HEK293 (cell line): ENCODE data around the gene BCL2L1.
A peak's percentile ranks its signal among the peaks of the same experiment; 100 is the strongest.

Experiments used
- GLIS1 ChIP-seq: fragments of 450-650 bp; formaldehyde crosslinking; IDR thresholded peaks from 2 replicates; pipeline ENCODE4 v1.5.1; 2016; ENCODE audit warnings: missing biosample characterization, missing genetic modification characterization
- INSM2 ChIP-seq: fragments of 450-650 bp; formaldehyde crosslinking; IDR thresholded peaks from 2 replicates; pipeline ENCODE4 v1.5.1; 2016; ENCODE audit warnings: missing biosample characterization, missing genetic modification characterization
- PRDM10 ChIP-seq: fragments of 450-650 bp; formaldehyde crosslinking; IDR thresholded peaks from 2 replicates; pipeline ENCODE4 v1.5.1; 2016; ENCODE audit warnings: missing biosample characterization, missing genetic modification characterization
- YY2 ChIP-seq: fragments of 450-650 bp; formaldehyde crosslinking; IDR thresholded peaks from 2 replicates; pipeline ENCODE4 v1.5.1; 2016; ENCODE audit warnings: missing biosample characterization, missing genetic modification characterization
- ZBTB21 ChIP-seq: fragments of 450-650 bp; formaldehyde crosslinking; IDR thresholded peaks from 2 replicates; pipeline ENCODE4 v1.5.1; 2017; ENCODE audit warnings: missing biosample characterization, missing genetic modification characterization
- ZBTB7A ChIP-seq: fragments of 450-650 bp; formaldehyde crosslinking; IDR thresholded peaks from 2 replicates; pipeline ENCODE4 v1.5.1; 2016; ENCODE audit warnings: low read depth, missing biosample characterization, missing genetic modification characterization
- ZIC2 ChIP-seq: fragments of 450-650 bp; formaldehyde crosslinking; IDR thresholded peaks from 2 replicates; pipeline ENCODE4 v1.5.1; 2016; ENCODE audit warnings: missing biosample characterization, missing genetic modification characterization
- ZNF132 ChIP-seq: fragments of 450-650 bp; formaldehyde crosslinking; IDR thresholded peaks from 2 replicates; pipeline ENCODE4 v1.5.1; 2017; ENCODE audit warnings: missing biosample characterization, missing genetic modification characterization, borderline replicate concordance
- ZNF324 ChIP-seq: fragments of 450-650 bp; formaldehyde crosslinking; IDR thresholded peaks from 2 replicates; pipeline ENCODE4 v1.5.1; 2016; ENCODE audit warnings: missing biosample characterization, missing genetic modification characterization
- ZNF398 ChIP-seq: fragments of 450-650 bp; formaldehyde crosslinking; IDR thresholded peaks from 2 replicates; pipeline ENCODE4 v1.5.1; 2017; ENCODE audit warnings: missing biosample characterization, missing genetic modification characterization
- ZNF518A ChIP-seq: fragments of 450-650 bp; formaldehyde crosslinking; conservative IDR thresholded peaks from 2 replicates; pipeline ENCODE4 v1.5.1; 2016; ENCODE audit warnings: low read depth, missing biosample characterization, missing genetic modification characterization
- TF ChIP-seq, protein P1 (sequence below): sonication (generic); formaldehyde crosslinking; IDR thresholded peaks from 2 replicates; pipeline ENCODE4 v1.8.1; 2022; ENCODE audit warnings: mild to moderate bottlenecking, moderate library complexity, missing genetic modification reagents
- TF ChIP-seq, protein P2 (sequence below): fragments of 450-650 bp; formaldehyde crosslinking; IDR thresholded peaks from 2 replicates; pipeline ENCODE4 v1.5.1; 2016; ENCODE audit warnings: missing biosample characterization, missing genetic modification characterization
- TF ChIP-seq, protein P3 (sequence below): fragments of 450-650 bp; IDR thresholded peaks from 2 replicates; pipeline ENCODE4 v1.5.1; 2018; ENCODE audit warnings: missing biosample characterization, mild to moderate bottlenecking, missing genetic modification characterization
- TF ChIP-seq, protein P4 (sequence below): fragments of 450-650 bp; formaldehyde crosslinking; IDR thresholded peaks from 2 replicates; pipeline ENCODE4 v1.5.1; 2017; ENCODE audit warnings: missing biosample characterization, missing genetic modification characterization
- TF ChIP-seq, protein P5 (sequence below): fragments of 450-650 bp; formaldehyde crosslinking; IDR thresholded peaks from 2 replicates; pipeline ENCODE4 v1.5.1; 2016; ENCODE audit warnings: missing biosample characterization, missing genetic modification characterization

BCL2L1 gene

DNA sequence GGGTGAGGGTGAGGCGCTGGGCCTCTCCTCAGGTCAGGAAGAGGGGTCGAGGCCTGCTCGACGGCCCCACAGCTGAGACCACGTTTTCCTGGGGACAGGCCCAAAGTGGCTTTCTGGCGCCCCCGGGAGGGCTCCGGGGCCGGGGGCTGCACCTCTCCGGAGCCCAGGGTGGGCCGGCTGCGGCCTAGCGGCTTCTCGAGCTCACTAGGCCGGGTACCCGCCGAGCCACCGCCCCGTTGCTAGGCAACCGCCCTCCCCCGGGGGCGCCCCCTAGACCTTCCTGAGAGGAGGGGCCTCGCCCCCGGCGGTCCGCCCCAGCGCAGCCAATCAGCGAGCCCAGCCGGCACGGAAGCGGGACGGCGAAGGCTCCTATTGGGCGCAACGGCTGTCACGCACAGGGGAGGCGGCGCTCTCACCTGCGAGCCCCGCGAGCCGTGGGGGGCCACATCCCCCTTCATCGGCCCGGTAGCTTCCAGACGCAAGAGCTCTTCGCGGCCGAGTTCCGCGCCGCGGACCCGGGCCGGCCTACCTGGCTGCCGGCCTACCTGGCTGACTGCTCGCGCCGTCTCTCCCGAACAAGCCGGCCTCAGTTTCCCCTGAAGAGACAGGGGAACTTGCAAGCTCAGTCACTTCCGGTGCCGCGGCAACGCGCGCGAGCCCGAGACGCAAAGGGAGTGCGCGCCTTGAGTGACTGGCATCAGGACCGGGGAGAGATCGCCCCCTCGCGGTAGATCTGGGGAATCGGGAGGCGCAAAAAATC lies 831 bp upstream of the BCL2L1 start (continued):
- TF ChIP-seq, protein P1, sequence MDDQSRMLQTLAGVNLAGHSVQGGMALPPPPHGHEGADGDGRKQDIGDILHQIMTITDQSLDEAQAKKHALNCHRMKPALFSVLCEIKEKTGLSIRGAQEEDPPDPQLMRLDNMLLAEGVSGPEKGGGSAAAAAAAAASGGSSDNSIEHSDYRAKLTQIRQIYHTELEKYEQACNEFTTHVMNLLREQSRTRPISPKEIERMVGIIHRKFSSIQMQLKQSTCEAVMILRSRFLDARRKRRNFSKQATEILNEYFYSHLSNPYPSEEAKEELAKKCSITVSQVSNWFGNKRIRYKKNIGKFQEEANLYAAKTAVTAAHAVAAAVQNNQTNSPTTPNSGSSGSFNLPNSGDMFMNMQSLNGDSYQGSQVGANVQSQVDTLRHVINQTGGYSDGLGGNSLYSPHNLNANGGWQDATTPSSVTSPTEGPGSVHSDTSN (CRISPR knock-in tag) = peak; percentile 98
- TF ChIP-seq GLIS1 (tag by site-specific recombination) = peak; percentile 100
- TF ChIP-seq, protein P2, sequence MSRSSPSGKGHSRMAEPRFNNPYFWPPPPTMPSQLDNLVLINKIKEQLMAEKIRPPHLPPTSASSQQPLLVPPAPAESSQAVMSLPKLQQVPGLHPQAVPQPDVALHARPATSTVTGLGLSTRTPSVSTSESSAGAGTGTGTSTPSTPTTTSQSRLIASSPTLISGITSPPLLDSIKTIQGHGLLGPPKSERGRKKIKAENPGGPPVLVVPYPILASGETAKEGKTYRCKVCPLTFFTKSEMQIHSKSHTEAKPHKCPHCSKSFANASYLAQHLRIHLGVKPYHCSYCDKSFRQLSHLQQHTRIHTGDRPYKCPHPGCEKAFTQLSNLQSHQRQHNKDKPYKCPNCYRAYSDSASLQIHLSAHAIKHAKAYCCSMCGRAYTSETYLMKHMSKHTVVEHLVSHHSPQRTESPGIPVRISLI (tag by site-specific recombination) = no peak
- peak; percentile 83; the same call in 1 of the 2 replicates for TF ChIP-seq YY2 (tag by site-specific recombination)
- TF ChIP-seq ZBTB7A (tag by site-specific recombination) = peak; percentile 90
- no peak for TF ChIP-seq ZNF132 (tag by site-specific recombination)
- TF ChIP-seq, protein P3, sequence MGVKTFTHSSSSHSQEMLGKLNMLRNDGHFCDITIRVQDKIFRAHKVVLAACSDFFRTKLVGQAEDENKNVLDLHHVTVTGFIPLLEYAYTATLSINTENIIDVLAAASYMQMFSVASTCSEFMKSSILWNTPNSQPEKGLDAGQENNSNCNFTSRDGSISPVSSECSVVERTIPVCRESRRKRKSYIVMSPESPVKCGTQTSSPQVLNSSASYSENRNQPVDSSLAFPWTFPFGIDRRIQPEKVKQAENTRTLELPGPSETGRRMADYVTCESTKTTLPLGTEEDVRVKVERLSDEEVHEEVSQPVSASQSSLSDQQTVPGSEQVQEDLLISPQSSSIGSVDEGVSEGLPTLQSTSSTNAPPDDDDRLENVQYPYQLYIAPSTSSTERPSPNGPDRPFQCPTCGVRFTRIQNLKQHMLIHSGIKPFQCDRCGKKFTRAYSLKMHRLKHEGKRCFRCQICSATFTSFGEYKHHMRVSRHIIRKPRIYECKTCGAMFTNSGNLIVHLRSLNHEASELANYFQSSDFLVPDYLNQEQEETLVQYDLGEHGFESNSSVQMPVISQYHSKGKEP (tag by site-specific recombination) = 0 out of 2 replicates have a peak, but pooled peaks have one; percentile 16
- TF ChIP-seq ZIC2 (tag by site-specific recombination) = peak; percentile 88
- TF ChIP-seq, protein P4, sequence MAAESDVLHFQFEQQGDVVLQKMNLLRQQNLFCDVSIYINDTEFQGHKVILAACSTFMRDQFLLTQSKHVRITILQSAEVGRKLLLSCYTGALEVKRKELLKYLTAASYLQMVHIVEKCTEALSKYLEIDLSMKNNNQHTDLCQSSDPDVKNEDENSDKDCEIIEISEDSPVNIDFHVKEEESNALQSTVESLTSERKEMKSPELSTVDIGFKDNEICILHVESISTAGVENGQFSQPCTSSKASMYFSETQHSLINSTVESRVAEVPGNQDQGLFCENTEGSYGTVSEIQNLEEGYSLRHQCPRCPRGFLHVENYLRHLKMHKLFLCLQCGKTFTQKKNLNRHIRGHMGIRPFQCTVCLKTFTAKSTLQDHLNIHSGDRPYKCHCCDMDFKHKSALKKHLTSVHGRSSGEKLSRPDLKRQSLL (tag by site-specific recombination) = no peak
- TF ChIP-seq, protein P5, sequence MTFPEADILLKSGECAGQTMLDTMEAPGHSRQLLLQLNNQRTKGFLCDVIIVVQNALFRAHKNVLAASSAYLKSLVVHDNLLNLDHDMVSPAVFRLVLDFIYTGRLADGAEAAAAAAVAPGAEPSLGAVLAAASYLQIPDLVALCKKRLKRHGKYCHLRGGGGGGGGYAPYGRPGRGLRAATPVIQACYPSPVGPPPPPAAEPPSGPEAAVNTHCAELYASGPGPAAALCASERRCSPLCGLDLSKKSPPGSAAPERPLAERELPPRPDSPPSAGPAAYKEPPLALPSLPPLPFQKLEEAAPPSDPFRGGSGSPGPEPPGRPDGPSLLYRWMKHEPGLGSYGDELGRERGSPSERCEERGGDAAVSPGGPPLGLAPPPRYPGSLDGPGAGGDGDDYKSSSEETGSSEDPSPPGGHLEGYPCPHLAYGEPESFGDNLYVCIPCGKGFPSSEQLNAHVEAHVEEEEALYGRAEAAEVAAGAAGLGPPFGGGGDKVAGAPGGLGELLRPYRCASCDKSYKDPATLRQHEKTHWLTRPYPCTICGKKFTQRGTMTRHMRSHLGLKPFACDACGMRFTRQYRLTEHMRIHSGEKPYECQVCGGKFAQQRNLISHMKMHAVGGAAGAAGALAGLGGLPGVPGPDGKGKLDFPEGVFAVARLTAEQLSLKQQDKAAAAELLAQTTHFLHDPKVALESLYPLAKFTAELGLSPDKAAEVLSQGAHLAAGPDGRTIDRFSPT (tag by site-specific recombination) = peak; percentile 11
- TF ChIP-seq ZNF518A (tag by site-specific recombination) = peak; percentile 56
- TF ChIP-seq INSM2 = 0 out of 2 replicates have a peak, but pooled peaks have one; percentile 14
- TF ChIP-seq ZNF398 (tag by site-specific recombination) = peak; percentile 53
- TF ChIP-seq ZBTB21 (tag by site-specific recombination) = 0 out of 2 replicates have a peak, but pooled peaks have one; percentile 20
- TF ChIP-seq PRDM10 (tag by site-specific recombination) = peak; percentile 44
- peak; percentile 63; the same call in 1 of the 2 replicates for TF ChIP-seq ZNF324 (tag by site-specific recombination)
